IMR-90 (cell line): ENCODE data around the gene NXF3. TPM values are rescaled to one million over a fixed set of nuclear protein-coding genes. Genes with fewer than 3 reads are reported as not detected.

Experiments used
- ATAC-seq: fragments of 200-7000 bp; cut with Tn5 transposase; 2 replicates; pipeline ENCODE4 v1.9.1; 2020; ENCODE audit warnings: low read depth, mild to moderate bottlenecking, moderate library complexity
- BruUV-seq: library from RNA; stranded (reverse); fragments of 400-500 nt; replicated peaks from 2 replicates; lab custom pipeline; 2021; lab: Mats Ljungman, UMichigan
- CTCF ChIA-PET: fragments of 300-600 bp; formaldehyde crosslinking; extraction: SDS; loops from one replicate; lab custom pipeline; 2021; ENCODE audit warnings: antibody characterized with exemption; lab: Yijun Ruan, JAX
- POLR2A ChIA-PET: fragments of 300-600 bp; sonication (Branson Sonifier 250); formaldehyde crosslinking; loops from one replicate; lab custom pipeline; 2022; ENCODE audit warnings: antibody characterized with exemption; ENCODE audit not compliant: unreplicated experiment; lab: Charles Lee
- DNase-seq: peaks from one replicate; pipeline ENCODE4 v3.0.0; 2013
- H2AFZ ChIP-seq: replicated peaks from 2 replicates; pipeline ENCODE3; 2013; ENCODE audit warnings: low read length, mild to moderate bottlenecking; ENCODE audit not compliant: poor library complexity
- H2AK5ac ChIP-seq: 2 replicates; pipeline ENCODE4 v1.6.1; 2013; ENCODE audit warnings: low read depth, low read length, inconsistent platforms
- H2AK9ac ChIP-seq: replicated peaks from 2 replicates; pipeline ENCODE3; 2013; ENCODE audit warnings: mild to moderate bottlenecking, low read depth, low read length, moderate library complexity; ENCODE audit not compliant: poor library complexity
- H2BK120ac ChIP-seq: 2 replicates; pipeline ENCODE4 v1.6.1; 2013; ENCODE audit warnings: low read depth, low read length, inconsistent platforms
- H2BK15ac ChIP-seq: 3 replicates; pipeline ENCODE4 v1.6.1; 2013; ENCODE audit warnings: low read depth, low read length, inconsistent platforms
- H2BK20ac ChIP-seq: 2 replicates; pipeline ENCODE4 v1.6.1; 2013; ENCODE audit warnings: low read depth, mild to moderate bottlenecking, inconsistent platforms, low read length, moderate library complexity
- H2BK5ac ChIP-seq: 2 replicates; pipeline ENCODE4 v1.6.1; 2013; ENCODE audit warnings: mild to moderate bottlenecking, low read depth, low read length, inconsistent platforms; ENCODE audit not compliant: poor library complexity, severe bottlenecking
- H3K14ac ChIP-seq: replicated peaks from 2 replicates; pipeline ENCODE4 v1.6.1; 2013; ENCODE audit warnings: low read depth, low read length, inconsistent platforms
- H3K18ac ChIP-seq: 2 replicates; pipeline ENCODE4 v1.6.1; 2013; ENCODE audit warnings: low read depth, low read length, control low read depth
- H3K23ac ChIP-seq: 2 replicates; pipeline ENCODE4 v1.6.1; 2013; ENCODE audit warnings: low read depth, low read length, inconsistent platforms
- H3K27ac ChIP-seq: 2 replicates; pipeline ENCODE4 v1.5.1; 2013; ENCODE audit warnings: mild to moderate bottlenecking, control low read depth, low read length; ENCODE audit not compliant: insufficient read depth
- H3K27me3 ChIP-seq: 2 replicates; pipeline ENCODE4 v1.6.1; 2013; ENCODE audit warnings: low read length; ENCODE audit not compliant: control insufficient read depth, insufficient read depth
- H3K36me3 ChIP-seq: 2 replicates; pipeline ENCODE4 v1.6.1; 2013; ENCODE audit warnings: low read length, mixed read lengths; ENCODE audit not compliant: control insufficient read depth, insufficient read depth
- H3K4ac ChIP-seq: 2 replicates; pipeline ENCODE4 v1.6.1; 2013; ENCODE audit warnings: low read depth, low read length, inconsistent platforms
- H3K4me1 ChIP-seq: 2 replicates; pipeline ENCODE4 v1.6.1; 2013; ENCODE audit warnings: low read length, mixed read lengths; ENCODE audit not compliant: control insufficient read depth, insufficient read depth
- H3K4me2 ChIP-seq: 2 replicates; pipeline ENCODE4 v1.6.1; 2013; ENCODE audit warnings: low read depth, mild to moderate bottlenecking, control low read depth, low read length, moderate library complexity
- H3K4me3 ChIP-seq: 2 replicates; pipeline ENCODE4 v1.5.1; 2013; ENCODE audit warnings: low read depth, mild to moderate bottlenecking, control low read depth, low read length, moderate library complexity; ENCODE audit not compliant: insufficient read depth
- H3K56ac ChIP-seq: 2 replicates; pipeline ENCODE4 v1.6.1; 2013; ENCODE audit warnings: low read length, inconsistent platforms; ENCODE audit not compliant: insufficient read depth; ENCODE audit errors: extremely low read depth
- H3K79me1 ChIP-seq, 2 experiments: 2 replicates each; pipeline ENCODE4 v1.6.1; 2013; ENCODE audit warnings: low read length in 2 of 2, inconsistent platforms in 1 of 2, low read depth in 1 of 2
- H3K9ac ChIP-seq: 2 replicates; pipeline ENCODE4 v1.6.1; 2013; ENCODE audit warnings: low read depth, low read length, control low read depth
- H3K9me1 ChIP-seq: 2 replicates; pipeline ENCODE4 v1.6.1; 2013; ENCODE audit warnings: low read length, inconsistent platforms; ENCODE audit not compliant: insufficient read depth
- H3K9me3 ChIP-seq: 2 replicates; pipeline ENCODE4 v1.6.1; 2013; ENCODE audit warnings: low read length; ENCODE audit not compliant: control insufficient read depth, insufficient read depth
- H4K20me1 ChIP-seq: 2 replicates; pipeline ENCODE4 v1.6.1; 2013; ENCODE audit warnings: low read length, inconsistent platforms; ENCODE audit not compliant: insufficient read depth
- H4K5ac ChIP-seq: 2 replicates; pipeline ENCODE4 v1.6.1; 2013; ENCODE audit warnings: mild to moderate bottlenecking, low read depth, low read length, control low read depth
- H4K8ac ChIP-seq, 2 experiments: 2 replicates each; pipeline ENCODE4 v1.6.1; 2013; ENCODE audit warnings: low read depth in 2 of 2, low read length in 2 of 2, control low read depth in 1 of 2, inconsistent platforms in 1 of 2
- H4K91ac ChIP-seq: 2 replicates; pipeline ENCODE4 v1.6.1; 2013; ENCODE audit warnings: low read depth, low read length, inconsistent platforms; ENCODE audit not compliant: insufficient read depth
- BHLHE40 ChIP-seq: fragments of 150-350 bp; IDR thresholded peaks from 2 replicates; pipeline ENCODE4 v1.6.1; 2016; ENCODE audit warnings: mild to moderate bottlenecking, low read depth, low read length
- CEBPB ChIP-seq: IDR thresholded peaks from 2 replicates; pipeline ENCODE4 v1.6.1; 2012; ENCODE audit warnings: low read depth, low read length, improper control_type of control experiment
- CHD1 ChIP-seq: IDR thresholded peaks from 2 replicates; pipeline ENCODE4 v1.6.1; 2012; ENCODE audit warnings: low read depth, low read length, improper control_type of control experiment
- CTCF ChIP-seq: conservative IDR thresholded peaks from 2 replicates; pipeline ENCODE4 v1.5.1; 2012; ENCODE audit warnings: mild to moderate bottlenecking, low read depth, low read length, improper control_type of control experiment
- ELK1 ChIP-seq: fragments of 150-350 bp; IDR thresholded peaks from 2 replicates; pipeline ENCODE4 v1.6.1; 2016; ENCODE audit warnings: low read depth, mild to moderate bottlenecking, low read length, moderate library complexity, borderline replicate concordance
- FOS ChIP-seq: fragments of 150-350 bp; IDR thresholded peaks from 2 replicates; pipeline ENCODE4 v1.6.1; 2016; ENCODE audit warnings: low read depth, low read length
- MAFK ChIP-seq: IDR thresholded peaks from 2 replicates; pipeline ENCODE4 v1.6.1; 2012; ENCODE audit warnings: low read depth, low read length, improper control_type of control experiment
- MAZ ChIP-seq: IDR thresholded peaks from 2 replicates; pipeline ENCODE4 v1.6.1; 2012; ENCODE audit warnings: low read depth, mild to moderate bottlenecking, low read length, improper control_type of control experiment, moderate library complexity, borderline replicate concordance
- MXI1 ChIP-seq: IDR thresholded peaks from 2 replicates; pipeline ENCODE4 v1.6.1; 2012; ENCODE audit warnings: low read depth, mild to moderate bottlenecking, low read length, moderate library complexity, borderline replicate concordance
- NFE2L2 ChIP-seq: fragments of 150-350 bp; IDR thresholded peaks from 2 replicates; pipeline ENCODE4 v1.6.1; 2016; ENCODE audit warnings: low read depth, mild to moderate bottlenecking, low read length
- POLR2A ChIP-seq: IDR thresholded peaks from 2 replicates; pipeline ENCODE4 v1.6.1; 2012; ENCODE audit warnings: mild to moderate bottlenecking, low read depth, low read length
- RAD21 ChIP-seq: IDR thresholded peaks from 2 replicates; pipeline ENCODE4 v1.6.1; 2012; ENCODE audit warnings: low read length, improper control_type of control experiment
- RCOR1 ChIP-seq: IDR thresholded peaks from 2 replicates; pipeline ENCODE4 v1.6.1; 2012; ENCODE audit warnings: mild to moderate bottlenecking, low read length, improper control_type of control experiment; ENCODE audit not compliant: insufficient replicate concordance
- RFX5 ChIP-seq: IDR thresholded peaks from 2 replicates; pipeline ENCODE4 v1.8.0; 2012; ENCODE audit warnings: low read depth, mild to moderate bottlenecking, low read length, moderate library complexity
- SMC3 ChIP-seq: fragments of 150-350 bp; IDR thresholded peaks from 2 replicates; pipeline ENCODE4 v1.6.1; 2016; ENCODE audit warnings: low read depth, mild to moderate bottlenecking, antibody characterized with exemption, low read length, moderate library complexity
- USF2 ChIP-seq: fragments of 150-350 bp; IDR thresholded peaks from 2 replicates; pipeline ENCODE4 v1.6.1; 2017; ENCODE audit warnings: mild to moderate bottlenecking, antibody characterized with exemption, low read length, low read depth
- dilution Hi-C: fragments of 300-500 bp; cut with HindIII; formaldehyde crosslinking; loops from one replicate; pipeline ENCODE4 v1.14.3; 2018; ENCODE audit warnings: low sequenced_read_pairs; ENCODE audit not compliant: unreplicated experiment
- in situ Hi-C: fragments of 300-500 bp; cut with MboI; formaldehyde crosslinking; loops from 3 replicates; pipeline ENCODE4 v1.14.3; 2019; ENCODE audit warnings: low sequenced_read_pairs, inconsistent platforms, mixed read lengths
- intact Hi-C: fragments of 100-400 bp; cut with micrococcal nuclease; formaldehyde crosslinking; loops from 2 replicates; pipeline ENCODE4 v1.10.0; 2022
- polyA plus RNA-seq, 3 experiments: library from polyadenylated mRNA; depleted of rRNA; stranded (reverse); fragments of >200 nt; gene quantifications; 2 replicates each; pipeline ENCODE4 v1.2.3, GENCODE V29; 2012; ENCODE audit warnings: low replicate concordance in 1 of 3
- total RNA-seq: library from RNA; depleted of rRNA; stranded (reverse); fragments of >200 nt; gene quantifications from 2 replicates; pipeline ENCODE4 v1.2.3, GENCODE V29; 2012

The NXF3 gene
- total and polyA plus RNA-seq, 2 of the 4 experiments (the other 2 are of a cell fraction), result not detected

GRCh38 chrX:103052625-103053024, 40.3 kb downstream of the NXF3 start:
- H2AFZ ChIP-seq, result no peak overlapping the region
- H2AK5ac ChIP-seq, result no peak overlapping the region
- H4K20me1 ChIP-seq, result no peaks in the 10 kb centered on the region
- no peak overlapping the region for H2BK5ac ChIP-seq
- H3K56ac ChIP-seq, result no peak overlapping the region
- no peak overlapping the region for H3K27ac ChIP-seq
- no peak overlapping the region for H2BK15ac ChIP-seq
- dilution Hi-C loops, result no loop called here
- no peak overlapping the region for H4K8ac ChIP-seq
- BruUV-seq, result no TSS peak
- H3K23ac ChIP-seq, result no peak overlapping the region
- H3K4ac ChIP-seq, result no peak overlapping the region
- H3K9me3 ChIP-seq, result no peaks in the 10 kb centered on the region
- TF ChIP-seq MAFK, result no peak
- TF ChIP-seq RAD21, result no peak
- TF ChIP-seq NFE2L2, result no peak
- TF ChIP-seq MAZ, result no peak
- TF ChIP-seq CHD1, result no peak
- no peak for TF ChIP-seq POLR2A
- TF ChIP-seq FOS, result no peak
- no peak for TF ChIP-seq SMC3
- TF ChIP-seq USF2, result no peak
- TF ChIP-seq CTCF, result no peak
- no peak for TF ChIP-seq CEBPB
- TF ChIP-seq RCOR1, result no peak
- TF ChIP-seq BHLHE40, result no peak
- no peak for TF ChIP-seq RFX5
- TF ChIP-seq MXI1, result no peak
- no peak for TF ChIP-seq ELK1
- no peak overlapping the region for H3K4me3 ChIP-seq
- no peak overlapping the region for H3K14ac ChIP-seq
- H2BK120ac ChIP-seq, result no peak overlapping the region
- in situ Hi-C loops, result no loop called here
- H3K36me3 ChIP-seq, result no peaks in the 10 kb centered on the region
- H3K9ac ChIP-seq, result no peak overlapping the region
- intact Hi-C loops, result no loop called here
- H4K91ac ChIP-seq, result no peak overlapping the region
- DNase-seq, result no peak
- no peaks in the 10 kb centered on the region for H3K4me1 ChIP-seq
- no peak overlapping the region for H4K5ac ChIP-seq
- H3K79me1 ChIP-seq, result no peaks in the 10 kb centered on the region
- ATAC-seq, result no peak
- no peak overlapping the region for H3K4me2 ChIP-seq
- H2AK9ac ChIP-seq, result no peak overlapping the region
- no peaks in the 10 kb centered on the region for H3K9me1 ChIP-seq
- ChIA-PET CTCF (no interaction called here), POLR2A (no interaction called here)
- H2BK20ac ChIP-seq, result no peak overlapping the region
- H3K18ac ChIP-seq, result no peak overlapping the region
- peaks cover 2% of the 10 kb centered on the region for H3K27me3 ChIP-seq
